SH-SY5Y (cell line): ENCODE measurements around the gene SLC2A6.

Experiments
- GATA2 ChIP-seq: IDR thresholded peaks from 2 replicates; pipeline ENCODE4 v1.6.1; 2011; ENCODE audit warnings: mild to moderate bottlenecking, low read depth, low read length
- GATA3 ChIP-seq: IDR thresholded peaks from 2 replicates; pipeline ENCODE4 v1.6.1; 2011; ENCODE audit warnings: low read depth, mild to moderate bottlenecking, low read length, moderate library complexity

SLC2A6 gene, protein sequence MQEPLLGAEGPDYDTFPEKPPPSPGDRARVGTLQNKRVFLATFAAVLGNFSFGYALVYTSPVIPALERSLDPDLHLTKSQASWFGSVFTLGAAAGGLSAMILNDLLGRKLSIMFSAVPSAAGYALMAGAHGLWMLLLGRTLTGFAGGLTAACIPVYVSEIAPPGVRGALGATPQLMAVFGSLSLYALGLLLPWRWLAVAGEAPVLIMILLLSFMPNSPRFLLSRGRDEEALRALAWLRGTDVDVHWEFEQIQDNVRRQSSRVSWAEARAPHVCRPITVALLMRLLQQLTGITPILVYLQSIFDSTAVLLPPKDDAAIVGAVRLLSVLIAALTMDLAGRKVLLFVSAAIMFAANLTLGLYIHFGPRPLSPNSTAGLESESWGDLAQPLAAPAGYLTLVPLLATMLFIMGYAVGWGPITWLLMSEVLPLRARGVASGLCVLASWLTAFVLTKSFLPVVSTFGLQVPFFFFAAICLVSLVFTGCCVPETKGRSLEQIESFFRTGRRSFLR

GRCh38 chr9:133478851-133479711 lies at the start of gene SLC2A6:
Gene SLC2A6 (minus strand): TSS chr9:133479099. CDS start chr9:133479059, 40 bp downstream.
- TF ChIP-seq GATA2 = no peak

DNA sequence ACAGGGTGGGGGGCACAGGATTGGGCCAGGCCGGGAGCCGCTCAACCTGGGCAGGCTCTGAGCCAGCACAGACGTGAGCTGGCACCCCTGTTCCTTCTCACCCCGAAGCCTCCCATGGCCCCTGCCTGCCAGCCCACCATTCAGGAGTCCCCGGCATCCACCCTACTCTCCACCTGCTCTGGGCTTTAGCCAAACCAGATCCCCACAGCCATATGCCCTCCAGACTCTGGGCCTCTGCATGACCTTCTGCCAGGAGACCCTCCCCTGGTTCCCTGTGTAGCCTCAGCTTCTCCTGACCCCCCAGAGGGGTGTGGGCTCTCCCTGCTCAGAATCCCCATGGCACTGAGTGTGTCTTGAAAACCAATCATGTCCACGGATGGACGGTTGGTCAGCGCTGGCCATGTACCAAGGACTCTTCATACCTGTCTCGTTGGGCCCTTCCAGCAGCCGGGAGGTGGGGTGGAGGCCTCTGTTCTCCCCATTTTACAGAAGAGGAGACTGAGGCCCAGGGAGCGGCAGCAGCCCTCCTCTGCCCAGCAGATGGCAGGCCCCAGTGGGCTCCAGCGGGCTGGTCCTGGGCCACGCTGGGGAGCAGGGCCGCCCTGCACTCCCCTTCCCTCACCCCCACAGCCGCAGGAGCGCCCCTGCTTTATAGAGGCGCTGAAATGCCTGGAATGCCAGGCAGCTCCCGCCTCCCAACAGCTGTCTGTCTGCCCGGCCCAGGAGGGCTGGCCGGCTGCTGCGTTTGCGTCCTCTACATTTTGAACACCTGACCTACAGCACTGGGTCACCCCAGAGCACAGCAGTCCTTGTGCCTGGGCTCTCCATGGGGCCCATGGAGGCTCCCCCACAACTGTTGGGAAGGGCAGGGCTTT lies 49.3 kb upstream of the SLC2A6 start:
- TF ChIP-seq GATA3 (no peak), GATA2 (no peak)

DNA sequence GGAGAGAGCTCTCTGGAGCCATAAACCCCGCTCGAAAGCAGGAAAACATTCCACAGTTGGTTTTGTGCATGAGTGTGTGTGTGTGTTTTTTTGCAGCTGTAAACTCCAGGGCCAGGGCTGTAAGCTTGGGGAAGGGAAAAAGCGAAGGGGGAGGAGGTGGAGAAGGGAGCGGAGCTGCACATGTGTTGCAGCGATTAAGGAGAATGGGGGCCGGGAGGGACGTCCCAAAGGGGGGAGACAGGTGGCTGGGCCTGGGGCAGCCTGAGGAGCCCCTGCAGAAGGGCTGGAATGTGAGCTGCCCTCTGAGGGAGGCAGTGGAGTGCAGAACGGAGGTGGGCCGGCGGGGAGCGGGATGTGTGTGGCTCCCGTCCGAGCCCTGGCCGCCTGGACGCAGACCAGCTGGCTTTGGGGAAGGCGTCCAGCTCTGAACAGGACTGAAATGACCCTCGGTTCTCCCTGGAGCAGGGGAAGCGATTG lies 48.6 kb upstream of the SLC2A6 start:
- TF ChIP-seq GATA3 = no peak
- TF ChIP-seq GATA2 = no peak

DNA sequence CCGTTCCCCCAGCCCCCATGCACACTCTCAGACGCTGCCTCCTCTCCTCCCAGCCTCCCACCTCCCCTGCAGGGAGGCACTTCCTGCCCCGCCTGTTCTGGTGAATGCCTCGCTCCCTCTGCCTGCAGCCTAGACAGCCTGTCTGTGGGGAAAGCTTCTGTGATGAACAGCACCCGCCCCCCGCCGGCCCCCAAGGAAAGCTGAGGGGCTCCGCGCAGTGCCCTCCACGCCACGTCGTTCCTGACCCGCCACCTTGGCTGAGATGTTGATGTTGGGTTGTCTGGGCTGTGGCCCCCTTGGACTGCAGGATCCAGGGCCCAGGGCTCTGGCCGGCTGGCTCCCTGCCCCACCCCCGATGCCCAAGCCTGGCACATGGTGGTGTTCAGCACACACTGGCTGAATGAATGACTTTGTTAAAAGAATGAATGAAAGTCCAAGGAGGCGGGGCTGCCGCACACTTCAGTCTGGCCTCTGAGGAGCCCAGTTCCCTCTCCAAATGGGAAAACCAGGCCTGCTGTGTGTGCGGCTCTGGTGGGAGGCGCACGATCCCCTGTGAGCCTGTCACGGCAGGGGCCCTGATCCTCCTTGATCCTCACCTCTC lies 47.9 kb upstream of the SLC2A6 start:
- no peak for TF ChIP-seq GATA3
- no peak for TF ChIP-seq GATA2

GRCh38 chr9:133525677-133526076 lies 46.8 kb upstream of the SLC2A6 start:
- TF ChIP-seq GATA2 = no peak
- no peak for TF ChIP-seq GATA3

GRCh38 chr9:133524679-133525228 lies 45.9 kb upstream of the SLC2A6 start, which contains the start of gene MYMK:
Gene MYMK (minus strand): TSS chr9:133524959. CDS start chr9:133524844, 115 bp downstream.
- TF ChIP-seq GATA3 (no peak), GATA2 (no peak)

- TF ChIP-seq GATA3 (no peak), GATA2 (no peak)
These were observed 45.2 kb upstream of the SLC2A6 start for GRCh38 chr9:133524146-133524545.

- TF ChIP-seq GATA2 = no peak
- no peak for TF ChIP-seq GATA3
These were observed 44.2 kb upstream of the SLC2A6 start for GRCh38 chr9:133523106-133523505.

GRCh38 chr9:133522073-133522910 lies 43.4 kb upstream of the SLC2A6 start:
- TF ChIP-seq GATA3 (no peak), GATA2 (no peak)

- peak; percentile 84 for TF ChIP-seq GATA2
- TF ChIP-seq GATA3 = no peak
These were observed 42.5 kb upstream of the SLC2A6 start for GRCh38 chr9:133521122-133522072.
